NCI-H2227 (cell line): ENCODE measurements around the gene DACT1.
A peak's percentile ranks its signal among the peaks of the same experiment; 100 is the strongest.

Experiments
- DNase-seq: peaks from one replicate; lab custom pipeline; 2025; ENCODE audit not compliant: unreplicated experiment; lab: John Stamatoyannopoulos, UW

The DACT1 gene

GRCh38 chr14:58665773-58666500, 28.2 kb downstream of the DACT1 start:
- no peak for DNase-seq

- DNase-seq = no peak
These were observed 29.0 kb downstream of the DACT1 start for GRCh38 chr14:58666737-58667136.

- no peak for DNase-seq
These were observed 30.1 kb downstream of the DACT1 start for GRCh38 chr14:58667900-58668299.

- no peak for DNase-seq
These were observed 31.2 kb downstream of the DACT1 start for GRCh38 chr14:58668848-58669480.

GRCh38 chr14:58669556-58670200, 31.9 kb downstream of the DACT1 start:
- DNase-seq = no peak

GRCh38 chr14:58671024-58671423, 33.3 kb downstream of the DACT1 start:
- DNase-seq = no peak

GRCh38 chr14:58671436-58671835, 33.7 kb downstream of the DACT1 start:
- DNase-seq = no peak

- no peak for DNase-seq
These were observed 36.0 kb downstream of the DACT1 start for GRCh38 chr14:58673722-58674121.

GRCh38 chr14:58677001-58677400, 39.2 kb downstream of the DACT1 start:
- no peak for DNase-seq

- DNase-seq = peak; percentile 66
These were observed 39.8 kb downstream of the DACT1 start for GRCh38 chr14:58677517-58677916.

GRCh38 chr14:58677996-58678395, 40.2 kb downstream of the DACT1 start:
- no peak for DNase-seq

GRCh38 chr14:58680698-58681097, 42.9 kb downstream of the DACT1 start:
- DNase-seq = no peak

GRCh38 chr14:58687232-58687795, 49.6 kb downstream of the DACT1 start:
- no peak for DNase-seq

GRCh38 chr14:58690801-58691516, 53.2 kb downstream of the DACT1 start:
- peak; percentile 58 for DNase-seq

DNA sequence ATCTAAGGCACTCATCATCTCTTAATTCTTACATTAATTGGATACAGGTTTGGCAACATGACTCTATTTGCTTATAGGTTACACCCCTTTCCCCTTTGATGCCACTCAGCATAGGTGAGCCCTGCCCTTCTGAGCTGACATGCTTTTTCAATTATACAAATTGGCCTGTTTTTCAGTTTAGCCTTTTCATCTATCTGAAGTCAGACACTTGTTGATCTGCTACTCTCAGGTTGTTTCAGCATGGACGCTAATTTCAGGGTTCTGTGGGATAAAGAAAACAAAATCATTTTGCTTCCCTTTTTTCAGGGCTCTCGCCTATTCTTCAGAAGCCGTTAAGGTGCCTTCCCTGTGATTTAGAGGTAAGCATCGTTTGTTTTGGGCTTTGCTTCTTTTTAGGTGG, 55.3 kb downstream of the DACT1 start:
- DNase-seq = no peak

DNA sequence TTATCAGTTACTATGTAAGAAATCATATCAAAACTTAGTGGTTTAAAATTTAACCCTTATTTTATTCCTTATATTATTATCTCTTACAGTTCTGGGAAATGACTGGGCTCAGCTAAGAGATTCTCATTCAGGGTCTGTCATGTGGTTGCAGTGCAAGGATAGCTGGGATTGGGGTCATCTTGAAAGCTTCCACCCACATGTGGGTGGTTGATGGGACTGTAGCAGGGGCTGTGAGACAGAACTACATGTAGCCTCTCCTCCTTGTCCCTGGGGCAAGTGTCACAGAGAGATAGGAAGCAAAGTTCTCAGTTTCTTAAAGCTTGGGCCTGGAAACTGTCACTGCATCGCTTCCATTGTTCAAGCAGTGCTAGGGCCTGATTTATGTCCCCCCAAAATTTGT, 57.8 kb downstream of the DACT1 start:
- DNase-seq = no peak

GRCh38 chr14:58697266-58697929, 59.6 kb downstream of the DACT1 start:
- DNase-seq = no peak
